Measurements from ENCODE around the gene ANTXRL.
"Not testable (repeated sequence)": the region's sequence is repeated elsewhere in the genome, so short reads cannot be mapped to it uniquely, and the experiment has no call there.

The ANTXRL gene

GRCh38 chr10:46255210-46255609 lies 31.6 kb upstream of the ANTXRL start:
- DNase-seq = not testable (repeated sequence)

GRCh38 chr10:46255801-46256747 lies 30.7 kb upstream of the ANTXRL start:
- peak; percentile 76 to 90 (median 78) for DNase-seq

GRCh38 chr10:46257099-46257498 lies 29.7 kb upstream of the ANTXRL start:
- no peak for DNase-seq

GRCh38 chr10:46262906-46263560 lies 23.8 kb upstream of the ANTXRL start:
- DNase-seq = not testable (repeated sequence)

GRCh38 chr10:46263831-46264268 lies 22.9 kb upstream of the ANTXRL start:
- DNase-seq = no peak

GRCh38 chr10:46264336-46264735 lies 22.5 kb upstream of the ANTXRL start:
- DNase-seq = no peak

- no peak for DNase-seq
Observed at GRCh38 chr10:46264737-46265368, 21.9 kb upstream of the ANTXRL start.

GRCh38 chr10:46265566-46266305 lies 21.1 kb upstream of the ANTXRL start:
- DNase-seq = not testable (repeated sequence)

GRCh38 chr10:46266306-46266985 lies 20.4 kb upstream of the ANTXRL start:
- peak; percentile 67 to 78 (median 70) for DNase-seq

GRCh38 chr10:46267132-46267985 lies 19.4 kb upstream of the ANTXRL start:
- no peak for DNase-seq

GRCh38 chr10:46268076-46268881 lies 18.5 kb upstream of the ANTXRL start:
- no peak for DNase-seq

GRCh38 chr10:46269554-46270053 lies 17.2 kb upstream of the ANTXRL start:
- DNase-seq = not testable (repeated sequence)

GRCh38 chr10:46270086-46270811 lies 16.5 kb upstream of the ANTXRL start:
- no peak for DNase-seq

- DNase-seq = not testable (repeated sequence)
Observed at GRCh38 chr10:46270963-46271530, 15.8 kb upstream of the ANTXRL start.

- DNase-seq = not testable (repeated sequence)
Observed at GRCh38 chr10:46271795-46272499, 14.8 kb upstream of the ANTXRL start.

- no peak for DNase-seq
Observed at GRCh38 chr10:46272863-46273415, 13.9 kb upstream of the ANTXRL start.
